DND-41 (cell line): Measurements from ENCODE around the gene AUH.

ENCODE experiments used
- EZH2 ChIP-seq: IDR thresholded peaks from 3 replicates; pipeline ENCODE4 v1.6.1; 2012; ENCODE audit warnings: borderline replicate concordance, low read depth, mild to moderate bottlenecking, moderate library complexity, low read length, inconsistent platforms; ENCODE audit not compliant: severe bottlenecking
- TF ChIP-seq, protein P1 (sequence below): IDR thresholded peaks from 2 replicates; pipeline ENCODE4 v1.5.1; 2012; ENCODE audit warnings: borderline replicate concordance, low read length, moderate library complexity, mild to moderate bottlenecking; ENCODE audit not compliant: poor library complexity, severe bottlenecking; ENCODE audit errors: extremely low read depth

GRCh38 chr9:91197232-91198181 is 164.2 kb downstream of the AUH start:
- TF ChIP-seq, protein P1, sequence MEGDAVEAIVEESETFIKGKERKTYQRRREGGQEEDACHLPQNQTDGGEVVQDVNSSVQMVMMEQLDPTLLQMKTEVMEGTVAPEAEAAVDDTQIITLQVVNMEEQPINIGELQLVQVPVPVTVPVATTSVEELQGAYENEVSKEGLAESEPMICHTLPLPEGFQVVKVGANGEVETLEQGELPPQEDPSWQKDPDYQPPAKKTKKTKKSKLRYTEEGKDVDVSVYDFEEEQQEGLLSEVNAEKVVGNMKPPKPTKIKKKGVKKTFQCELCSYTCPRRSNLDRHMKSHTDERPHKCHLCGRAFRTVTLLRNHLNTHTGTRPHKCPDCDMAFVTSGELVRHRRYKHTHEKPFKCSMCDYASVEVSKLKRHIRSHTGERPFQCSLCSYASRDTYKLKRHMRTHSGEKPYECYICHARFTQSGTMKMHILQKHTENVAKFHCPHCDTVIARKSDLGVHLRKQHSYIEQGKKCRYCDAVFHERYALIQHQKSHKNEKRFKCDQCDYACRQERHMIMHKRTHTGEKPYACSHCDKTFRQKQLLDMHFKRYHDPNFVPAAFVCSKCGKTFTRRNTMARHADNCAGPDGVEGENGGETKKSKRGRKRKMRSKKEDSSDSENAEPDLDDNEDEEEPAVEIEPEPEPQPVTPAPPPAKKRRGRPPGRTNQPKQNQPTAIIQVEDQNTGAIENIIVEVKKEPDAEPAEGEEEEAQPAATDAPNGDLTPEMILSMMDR: no peak
- TF ChIP-seq EZH2: no peak
